Tibial nerve (tissue), 4 donors: Measurements from ENCODE around the gene SELP.

ENCODE experiments used
- EP300 ChIP-seq, 2 donors: sonication (generic); formaldehyde crosslinking; IDR thresholded peaks; one replicate each; pipeline ENCODE4 v1.6.1; 2017; ENCODE audit warnings: antibody characterized with exemption in 2 of 2, mild to moderate bottlenecking in 1 of 2
- POLR2A ChIP-seq, 2 donors: fragments of 450-650 bp; IDR thresholded peaks; one replicate each; pipeline ENCODE4 v1.6.1; 2017; ENCODE audit warnings: antibody characterized with exemption in 2 of 2, mild to moderate bottlenecking in 2 of 2, moderate library complexity in 2 of 2
- TF ChIP-seq, protein P1 (sequence below), 5 experiments: fragments of 200-600 bp in 3 of 5; fragments of 450-650 bp in 2 of 5; sonication (generic) in 3 of 5; IDR thresholded peaks; one replicate each; pipeline ENCODE4 v1.5.1; 2016 to 2019; ENCODE audit warnings: antibody characterized with exemption in 5 of 5, mild to moderate bottlenecking in 3 of 5, moderate library complexity in 2 of 5

DNA sequence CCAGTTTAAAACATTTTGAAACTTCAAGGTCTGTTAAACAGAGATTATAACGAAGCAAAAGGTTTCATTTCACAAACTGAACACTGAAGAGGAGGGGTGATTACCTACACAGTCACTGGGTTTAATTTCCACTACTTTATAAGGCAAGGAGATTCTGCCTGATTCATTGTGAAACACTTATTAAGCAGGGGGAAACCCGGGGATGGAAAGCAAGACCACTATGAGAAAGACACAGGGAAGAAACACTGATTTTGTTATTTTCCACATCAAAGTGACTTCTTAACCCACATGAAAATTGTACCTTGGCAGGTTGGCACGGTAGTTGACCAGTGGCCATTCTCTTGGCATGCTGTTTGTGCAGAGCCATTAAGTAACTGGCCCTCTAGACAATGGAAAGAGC lies 35.5 kb downstream of the SELP start:
- TF ChIP-seq EP300 (IDR thresholded peaks at IDR 0.05) (no peak), POLR2A (IDR thresholded peaks at IDR 0.05) (no peak)
- TF ChIP-seq, protein P1, sequence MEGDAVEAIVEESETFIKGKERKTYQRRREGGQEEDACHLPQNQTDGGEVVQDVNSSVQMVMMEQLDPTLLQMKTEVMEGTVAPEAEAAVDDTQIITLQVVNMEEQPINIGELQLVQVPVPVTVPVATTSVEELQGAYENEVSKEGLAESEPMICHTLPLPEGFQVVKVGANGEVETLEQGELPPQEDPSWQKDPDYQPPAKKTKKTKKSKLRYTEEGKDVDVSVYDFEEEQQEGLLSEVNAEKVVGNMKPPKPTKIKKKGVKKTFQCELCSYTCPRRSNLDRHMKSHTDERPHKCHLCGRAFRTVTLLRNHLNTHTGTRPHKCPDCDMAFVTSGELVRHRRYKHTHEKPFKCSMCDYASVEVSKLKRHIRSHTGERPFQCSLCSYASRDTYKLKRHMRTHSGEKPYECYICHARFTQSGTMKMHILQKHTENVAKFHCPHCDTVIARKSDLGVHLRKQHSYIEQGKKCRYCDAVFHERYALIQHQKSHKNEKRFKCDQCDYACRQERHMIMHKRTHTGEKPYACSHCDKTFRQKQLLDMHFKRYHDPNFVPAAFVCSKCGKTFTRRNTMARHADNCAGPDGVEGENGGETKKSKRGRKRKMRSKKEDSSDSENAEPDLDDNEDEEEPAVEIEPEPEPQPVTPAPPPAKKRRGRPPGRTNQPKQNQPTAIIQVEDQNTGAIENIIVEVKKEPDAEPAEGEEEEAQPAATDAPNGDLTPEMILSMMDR (IDR thresholded peaks at IDR 0.05) = no peak
